Measurements from ENCODE around the gene CEP112. TPM values are rescaled to one million over a fixed set of nuclear protein-coding genes. Genes with fewer than 3 reads are reported as not detected.

CEP112 gene
- total and polyA plus RNA-seq, 2 donors (not counting 3 experiments of a cell fraction or from before 2014, with no cell fraction given): 1.5 to 25.3 TPM

DNA sequence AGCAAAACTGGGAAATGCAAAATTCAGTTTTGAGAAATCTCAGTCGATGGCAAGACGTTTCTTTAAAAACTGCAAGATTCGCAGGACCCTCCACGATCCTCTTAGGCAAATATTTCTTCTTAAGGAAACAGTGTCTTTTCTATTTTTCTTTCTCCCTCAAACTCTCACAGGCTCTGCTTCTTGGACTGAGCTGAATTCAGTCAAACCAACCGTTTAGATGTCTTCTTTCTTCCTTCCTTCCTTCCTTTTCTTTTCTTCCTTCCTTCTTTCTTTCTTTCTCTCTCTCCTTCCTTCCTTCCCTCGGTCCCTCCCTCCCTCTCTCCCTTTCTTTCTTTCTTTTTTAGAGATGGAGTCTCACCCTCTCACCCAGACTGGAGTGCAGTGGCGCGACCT, 563.3 kb downstream of the CEP112 start:
- H3K4me3 ChIP-seq (replicated peaks in 1 of 3; ENCODE audit: insufficient read depth in 1 of 3, low read depth in 1 of 3, low read length in 3 of 3): no peak overlapping the region
- no peak overlapping the region for H3K27ac ChIP-seq (ENCODE audit: insufficient read depth, low read depth, low read length)
- H3K9ac ChIP-seq (replicated peaks; ENCODE audit: extremely low read depth, insufficient read depth, low read length): no peak overlapping the region
- H4K20me1 ChIP-seq (replicated peaks; ENCODE audit: control insufficient read depth, extremely low read depth, insufficient read depth, low read length): no peaks in the 10 kb centered on the region
- no peak overlapping the region for H3K4me2 ChIP-seq (ENCODE audit: insufficient read depth, low read length)
- H3K27me3 ChIP-seq (ENCODE audit: control insufficient read depth in 2 of 2, insufficient read depth in 2 of 2, low read length in 2 of 2): no peaks in the 10 kb centered on the region
- no peaks in the 10 kb centered on the region for H3K9me1 ChIP-seq (replicated peaks; ENCODE audit: control insufficient read depth, extremely low read depth, insufficient read depth, low read length)
- dilution Hi-C loops (cut with MboI; ENCODE audit: extremely low pct_ligation_motif_present, low sequenced_read_pairs): no loop called here
- no peaks in the 10 kb centered on the region for H3K36me3 ChIP-seq (ENCODE audit: control insufficient read depth in 2 of 2, extremely low read depth in 1 of 2, insufficient read depth in 2 of 2, low read length in 2 of 2)
- DNase-seq (ENCODE audit: low read depth, low spot score): no peak
- BruUV-seq (replicated peaks): no TSS peak
- H2AFZ ChIP-seq (ENCODE audit: low read depth, low read length): no peak overlapping the region
- peaks cover 3% of the 10 kb centered on the region for H3K4me1 ChIP-seq (ENCODE audit: control insufficient read depth, extremely low read depth, insufficient read depth, low read length)
- H3K79me2 ChIP-seq (ENCODE audit: control insufficient read depth, insufficient read depth, low read length): no peaks in the 10 kb centered on the region
- TF ChIP-seq EZH2 (IDR thresholded peaks at IDR 0.05; ENCODE audit: borderline replicate concordance, low read depth, low read length, severe bottlenecking) (no peak), MYC (IDR thresholded peaks at IDR 0.05; ENCODE audit: low read depth, low read length) (no peak), GATA2 (IDR thresholded peaks at IDR 0.05; ENCODE audit: insufficient read depth, insufficient read length, low read depth, low read length) (no peak), FOS (IDR thresholded peaks at IDR 0.05; ENCODE audit: borderline replicate concordance, insufficient read depth, low read length) (no peak), POLR2A (IDR thresholded peaks at IDR 0.05; ENCODE audit: low read depth, low read length) (no peak), POLR2AphosphoS5 (IDR thresholded peaks at IDR 0.05; ENCODE audit: insufficient read depth, low read depth, low read length) (no peak), JUN (IDR thresholded peaks at IDR 0.05; ENCODE audit: borderline replicate concordance, insufficient read depth, insufficient read length, low read depth) (no peak)
- TF ChIP-seq, protein P1, sequence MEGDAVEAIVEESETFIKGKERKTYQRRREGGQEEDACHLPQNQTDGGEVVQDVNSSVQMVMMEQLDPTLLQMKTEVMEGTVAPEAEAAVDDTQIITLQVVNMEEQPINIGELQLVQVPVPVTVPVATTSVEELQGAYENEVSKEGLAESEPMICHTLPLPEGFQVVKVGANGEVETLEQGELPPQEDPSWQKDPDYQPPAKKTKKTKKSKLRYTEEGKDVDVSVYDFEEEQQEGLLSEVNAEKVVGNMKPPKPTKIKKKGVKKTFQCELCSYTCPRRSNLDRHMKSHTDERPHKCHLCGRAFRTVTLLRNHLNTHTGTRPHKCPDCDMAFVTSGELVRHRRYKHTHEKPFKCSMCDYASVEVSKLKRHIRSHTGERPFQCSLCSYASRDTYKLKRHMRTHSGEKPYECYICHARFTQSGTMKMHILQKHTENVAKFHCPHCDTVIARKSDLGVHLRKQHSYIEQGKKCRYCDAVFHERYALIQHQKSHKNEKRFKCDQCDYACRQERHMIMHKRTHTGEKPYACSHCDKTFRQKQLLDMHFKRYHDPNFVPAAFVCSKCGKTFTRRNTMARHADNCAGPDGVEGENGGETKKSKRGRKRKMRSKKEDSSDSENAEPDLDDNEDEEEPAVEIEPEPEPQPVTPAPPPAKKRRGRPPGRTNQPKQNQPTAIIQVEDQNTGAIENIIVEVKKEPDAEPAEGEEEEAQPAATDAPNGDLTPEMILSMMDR (IDR thresholded peaks at IDR 0.05; ENCODE audit: extremely low read depth in 1 of 2, insufficient read depth in 1 of 2, low read depth in 1 of 2, low read length in 2 of 2): no peak
- TF ChIP-seq, protein P2, sequence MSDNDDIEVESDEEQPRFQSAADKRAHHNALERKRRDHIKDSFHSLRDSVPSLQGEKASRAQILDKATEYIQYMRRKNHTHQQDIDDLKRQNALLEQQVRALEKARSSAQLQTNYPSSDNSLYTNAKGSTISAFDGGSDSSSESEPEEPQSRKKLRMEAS (IDR thresholded peaks at IDR 0.05; ENCODE audit: insufficient read depth, insufficient read length): no peak
- intact Hi-C loops (cut with micrococcal nuclease): no loop called here
- POLR2A ChIA-PET: no interaction called here
- H3K9me3 ChIP-seq (replicated peaks; ENCODE audit: control insufficient read depth, insufficient read depth, low read length): no peaks in the 10 kb centered on the region
- CTCF ChIA-PET: interaction anchor here (0.9 kb wide), 1 partner anchor 16 kb away, joined by 4 read pairs; no protein-coding TSS in a partner anchor
- no peak for FAIRE-seq

All from endothelial cell of umbilical vein (primary cell).